Measurements from ENCODE around the gene TALDO1.

The TALDO1 gene

GRCh38 chr11:802018-802617 lies 54.9 kb downstream of the TALDO1 start:
- DNase-seq = no peak

DNA sequence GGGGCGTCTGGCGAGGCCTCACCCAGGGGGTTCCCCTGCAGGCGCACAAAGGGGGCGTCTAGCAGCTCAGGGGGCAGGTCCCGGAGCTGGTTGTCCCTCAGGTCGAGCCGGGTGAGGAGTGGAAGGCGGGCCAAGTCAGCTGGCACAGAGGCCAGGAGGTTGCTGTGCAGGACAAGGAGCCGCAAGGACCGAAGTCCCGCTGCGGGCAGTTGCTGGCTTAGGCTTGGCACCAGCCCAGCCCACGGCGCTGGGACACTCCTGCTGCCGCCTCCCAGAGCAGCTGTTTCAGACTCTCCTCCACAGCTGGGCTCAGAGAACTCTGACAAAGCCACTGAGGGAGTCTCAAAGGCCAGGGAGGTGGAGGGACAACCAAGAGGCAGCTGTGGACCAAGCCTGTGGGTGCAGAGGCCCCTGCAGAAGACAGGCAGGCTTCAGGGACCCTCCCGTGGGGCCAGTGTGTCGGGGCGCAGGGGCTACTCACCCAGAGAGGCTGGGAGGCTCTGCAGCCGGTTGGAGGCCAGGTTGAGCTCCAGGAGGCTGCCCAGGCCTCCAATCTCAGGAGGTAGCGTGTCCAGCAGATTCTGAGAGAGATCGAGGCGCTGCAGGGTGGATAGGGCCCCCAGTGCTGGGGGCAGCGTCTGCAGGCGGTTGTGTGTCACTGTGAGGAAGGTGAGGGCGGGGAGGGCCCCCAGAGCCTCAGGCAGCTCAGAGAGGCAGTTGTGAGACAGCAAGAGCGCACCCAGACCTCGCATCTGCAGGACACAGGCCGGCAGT lies 55.6 kb downstream of the TALDO1 start:
- DNase-seq = no peak

GRCh38 chr11:803467-803742 lies 56.1 kb downstream of the TALDO1 start:
- no peak for DNase-seq

- peak; percentile 29 for DNase-seq
Measured at GRCh38 chr11:803770-804598, 56.7 kb downstream of the TALDO1 start.

- no peak for DNase-seq
Measured at GRCh38 chr11:804599-804964, 57.3 kb downstream of the TALDO1 start.

DNA sequence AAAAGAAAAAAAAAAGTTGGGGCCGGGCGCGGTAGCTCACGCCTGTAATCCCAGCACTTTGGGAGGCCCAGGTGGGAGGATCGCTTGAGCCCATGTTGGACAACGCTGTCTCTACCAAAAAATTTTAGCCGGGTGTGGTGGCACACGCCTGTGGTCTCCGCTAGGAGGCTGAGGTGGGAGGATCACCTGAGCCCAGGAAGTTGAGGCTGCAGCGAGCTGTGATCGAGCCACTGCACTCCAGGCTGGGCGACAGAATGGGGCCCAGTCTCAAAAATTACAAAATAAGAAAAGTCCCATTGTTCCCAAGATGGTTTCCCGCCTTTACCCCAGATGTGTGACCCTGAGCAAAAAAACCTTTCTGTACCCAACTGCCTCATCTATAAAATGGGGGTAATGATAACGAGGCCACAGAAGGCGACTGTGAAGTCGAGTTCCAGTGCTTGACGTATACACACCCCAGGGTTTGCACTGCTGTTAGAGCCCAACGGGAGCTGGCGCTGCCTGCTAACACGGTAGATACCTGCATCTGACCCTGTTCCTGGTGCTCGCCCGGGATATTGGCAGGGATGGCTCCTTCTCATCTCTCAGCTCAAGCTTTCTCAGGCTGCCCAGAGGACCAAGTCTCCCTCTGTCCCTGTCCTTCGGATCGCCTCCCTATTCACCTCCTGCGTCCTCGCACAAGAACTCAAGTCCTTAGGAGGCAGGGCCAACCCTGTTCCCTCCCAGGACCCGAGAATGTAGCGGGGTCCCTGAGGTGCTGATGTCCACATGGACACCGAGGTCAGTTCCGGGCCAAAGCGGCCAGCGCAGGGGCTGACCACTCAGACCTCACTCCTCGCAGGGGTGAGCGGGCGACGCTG lies 61.4 kb downstream of the TALDO1 start:
- no peak for DNase-seq

DNA sequence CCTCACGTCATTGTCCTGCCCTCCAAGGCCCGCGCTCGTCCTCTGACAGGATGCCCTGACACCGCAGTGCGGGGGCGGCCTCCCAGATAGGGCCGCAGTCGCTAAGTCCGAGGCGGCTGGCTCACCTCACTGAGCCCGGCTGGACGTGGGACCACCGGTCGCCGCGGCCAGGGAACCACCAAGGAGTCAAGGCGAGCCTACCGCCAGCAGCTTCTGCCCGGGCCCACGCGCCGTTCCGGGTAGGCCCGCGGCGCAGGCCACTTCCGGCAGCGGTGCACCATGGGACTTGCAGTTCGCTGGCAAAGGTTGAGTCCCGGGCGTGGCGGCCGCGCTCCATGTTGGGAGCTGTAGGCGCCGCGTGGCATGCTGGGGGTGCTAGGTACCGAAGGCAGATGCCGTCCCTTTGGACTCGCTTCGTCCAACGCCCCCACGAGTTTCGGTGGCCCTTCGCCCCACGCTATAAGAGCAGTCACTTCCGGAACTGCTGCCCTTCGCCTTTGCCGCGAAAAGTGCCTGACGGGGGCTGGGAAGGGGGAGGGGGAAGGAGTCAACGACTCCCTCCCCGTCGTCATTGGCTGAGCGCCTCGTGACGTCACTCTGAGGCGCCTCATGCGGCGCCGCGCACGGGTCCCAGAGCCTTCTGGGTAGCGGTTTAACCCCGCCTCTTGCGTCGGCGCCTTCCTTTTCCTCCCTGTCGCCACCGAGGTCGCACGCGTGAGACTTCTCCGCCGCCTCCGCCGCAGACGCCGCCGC lies 62.2 kb downstream of the TALDO1 start, which contains the start of gene RPLP2:
RPLP2 (plus strand) TSS at position 681 of the 753 bp plus-strand sequence. CDS start 268 bp downstream, outside the sequence.
- peak; percentile 88 for DNase-seq

DNA sequence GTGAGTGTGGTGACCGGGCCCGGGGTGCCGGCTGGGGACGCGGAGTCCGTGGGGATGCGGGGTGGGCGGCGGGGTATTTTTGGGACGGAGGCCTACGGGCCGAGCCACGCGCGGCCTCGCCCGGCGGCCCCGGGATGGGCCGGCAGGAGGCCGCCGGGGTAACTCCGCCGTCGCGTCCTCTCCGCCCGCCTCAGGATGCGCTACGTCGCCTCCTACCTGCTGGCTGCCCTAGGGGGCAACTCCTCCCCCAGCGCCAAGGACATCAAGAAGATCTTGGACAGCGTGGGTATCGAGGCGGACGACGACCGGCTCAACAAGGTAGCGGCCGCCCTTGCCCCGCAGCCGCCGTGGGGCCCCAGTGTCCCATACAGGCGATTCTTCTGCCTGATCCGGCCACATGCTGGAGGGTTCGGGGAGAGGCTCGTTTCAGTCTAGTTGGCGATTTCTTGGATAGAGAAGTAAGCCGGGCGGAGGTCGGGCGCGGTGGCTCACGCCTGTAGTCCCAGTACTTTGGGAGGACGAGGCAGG lies 62.8 kb downstream of the TALDO1 start:
- DNase-seq = no peak

DNA sequence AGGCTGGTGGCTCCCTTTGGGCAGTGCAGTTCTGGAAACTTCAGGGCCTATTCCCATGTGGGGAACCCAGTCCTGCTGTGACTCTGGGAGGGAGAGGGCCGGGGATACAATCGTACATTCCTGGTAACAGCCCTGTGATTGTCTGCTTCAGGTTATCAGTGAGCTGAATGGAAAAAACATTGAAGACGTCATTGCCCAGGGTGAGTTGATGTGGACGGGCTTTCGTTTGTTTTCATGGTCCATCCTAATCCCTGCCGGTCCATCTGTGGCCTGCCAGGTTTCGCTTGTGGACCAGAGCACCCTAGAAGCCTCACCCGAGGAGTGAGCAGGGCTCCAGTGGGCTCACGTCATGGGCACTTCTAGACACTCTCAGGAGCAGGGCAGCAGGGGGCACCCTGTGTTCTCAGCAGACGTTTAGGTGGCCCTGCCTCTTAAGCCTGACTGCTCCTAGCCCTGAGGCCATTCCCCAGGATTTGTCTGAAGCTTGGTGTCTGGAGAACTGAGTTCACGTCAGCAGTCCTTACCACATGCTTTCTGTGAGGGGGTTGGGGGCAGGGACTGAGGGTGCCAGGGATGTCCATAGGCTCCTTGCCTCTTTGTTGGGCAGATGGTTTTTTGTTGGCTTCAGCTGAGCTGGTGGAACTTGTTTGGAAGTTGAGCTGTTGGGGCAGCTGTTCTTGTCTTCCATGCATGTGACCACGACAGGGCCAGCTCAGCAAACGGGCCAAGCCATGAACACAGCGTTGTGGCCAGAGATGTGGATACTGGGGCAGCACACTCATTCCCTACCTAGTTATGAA lies 64.4 kb downstream of the TALDO1 start:
- DNase-seq = no peak

GRCh38 chr11:812390-812789 lies 65.1 kb downstream of the TALDO1 start:
- DNase-seq = no peak

DNA sequence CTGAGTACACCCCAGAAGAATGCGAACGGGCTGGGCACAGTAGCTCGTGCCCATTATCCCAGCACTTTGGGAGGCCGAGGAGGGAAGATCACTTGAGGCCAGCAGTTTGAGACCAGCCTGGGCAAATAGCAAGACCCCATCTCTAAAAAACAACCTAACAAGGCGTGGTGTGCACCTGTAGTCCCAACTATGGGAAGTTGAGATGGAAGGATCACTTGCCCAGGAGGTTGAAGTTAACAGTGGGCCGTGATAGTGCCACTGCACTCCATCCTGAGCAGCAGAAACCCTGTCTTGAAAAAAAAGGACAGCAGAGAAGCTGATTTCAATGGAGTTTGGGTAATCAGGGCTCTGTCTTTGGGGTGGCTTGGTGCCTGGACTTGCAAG lies 65.8 kb downstream of the TALDO1 start:
- no peak for DNase-seq

DNA sequence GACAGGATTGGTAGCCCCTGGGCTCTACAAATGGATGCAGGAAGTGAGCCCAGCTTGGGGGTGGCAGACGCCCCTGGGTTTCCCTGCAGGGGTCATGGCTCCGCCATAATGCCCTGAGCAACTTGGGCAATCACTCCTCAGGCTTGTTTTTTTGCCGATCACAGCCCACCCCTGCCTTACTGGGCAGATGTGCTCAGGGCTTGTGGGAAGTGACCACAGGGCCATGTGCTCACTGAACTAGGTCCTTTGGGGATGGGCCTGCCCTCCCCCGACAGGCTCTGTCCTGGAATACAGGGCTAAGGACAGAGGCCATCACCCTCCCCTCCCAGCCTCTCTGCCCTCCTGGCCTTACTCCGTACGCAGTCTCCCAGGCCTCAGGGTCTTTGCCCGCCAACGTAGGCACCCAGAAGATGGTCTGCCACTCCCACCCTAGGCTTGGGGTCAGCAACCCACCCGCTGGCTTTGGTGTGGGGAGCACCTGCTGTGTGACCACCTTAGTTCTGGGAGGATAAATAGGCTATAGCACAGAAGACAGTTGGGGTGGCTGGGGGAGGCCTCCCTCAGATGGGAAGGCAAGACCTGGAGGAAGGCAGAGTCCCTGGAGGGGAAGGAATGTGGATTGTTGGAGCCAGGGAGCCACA lies 66.3 kb downstream of the TALDO1 start:
- DNase-seq = no peak
